Measurements from ENCODE around the gene TRIM68. TPM values are rescaled to one million over a fixed set of nuclear protein-coding genes. Genes with fewer than 3 reads are reported as not detected.
A peak's percentile ranks its signal among the peaks of the same experiment; 100 is the strongest.

The TRIM68 gene, protein sequence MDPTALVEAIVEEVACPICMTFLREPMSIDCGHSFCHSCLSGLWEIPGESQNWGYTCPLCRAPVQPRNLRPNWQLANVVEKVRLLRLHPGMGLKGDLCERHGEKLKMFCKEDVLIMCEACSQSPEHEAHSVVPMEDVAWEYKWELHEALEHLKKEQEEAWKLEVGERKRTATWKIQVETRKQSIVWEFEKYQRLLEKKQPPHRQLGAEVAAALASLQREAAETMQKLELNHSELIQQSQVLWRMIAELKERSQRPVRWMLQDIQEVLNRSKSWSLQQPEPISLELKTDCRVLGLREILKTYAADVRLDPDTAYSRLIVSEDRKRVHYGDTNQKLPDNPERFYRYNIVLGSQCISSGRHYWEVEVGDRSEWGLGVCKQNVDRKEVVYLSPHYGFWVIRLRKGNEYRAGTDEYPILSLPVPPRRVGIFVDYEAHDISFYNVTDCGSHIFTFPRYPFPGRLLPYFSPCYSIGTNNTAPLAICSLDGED
- 24.6 TPM for total RNA-seq

GRCh38 chr11:4607781-4608666, at the start of gene TRIM68:
Gene TRIM68, minus strand, starts transcription at chr11:4608231. Its CDS starts 2,727 bp downstream, at chr11:4605504.
- DNase-seq (ENCODE audit: low spot score): peak; percentile 96

DNA sequence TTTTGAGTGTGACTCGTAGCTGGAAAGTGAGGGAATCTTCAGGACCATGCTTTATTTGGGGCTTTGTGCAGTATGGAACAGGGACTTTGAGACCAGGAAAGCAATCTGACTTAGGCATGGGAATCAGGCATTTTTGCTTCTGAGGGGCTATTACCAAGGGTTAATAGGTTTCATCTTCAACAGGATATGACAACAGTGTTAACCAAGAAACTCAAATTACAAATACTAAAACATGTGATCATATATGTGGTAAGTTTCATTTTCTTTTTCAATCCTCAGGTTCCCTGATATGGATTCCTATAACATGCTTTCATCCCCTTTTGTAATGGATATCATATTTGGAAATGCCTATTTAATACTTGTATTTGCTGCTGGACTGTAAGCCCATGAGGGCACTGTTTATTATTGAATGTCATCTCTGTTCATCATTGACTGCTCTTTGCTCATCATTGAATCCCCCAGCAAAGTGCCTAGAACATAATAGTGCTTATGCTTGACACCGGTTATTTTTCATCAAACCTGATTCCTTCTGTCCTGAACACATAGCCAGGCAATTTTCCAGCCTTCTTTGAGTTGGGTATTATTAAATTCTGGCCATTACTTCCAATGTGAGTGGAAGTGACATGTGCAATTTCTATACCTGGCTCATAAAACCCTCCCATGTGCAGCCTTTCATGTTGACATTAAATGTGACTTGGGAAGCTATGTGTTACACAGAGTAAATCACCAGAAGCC, 46.8 kb upstream of the TRIM68 start:
- no peak for DNase-seq (ENCODE audit: low spot score)

- DNase-seq (ENCODE audit: low spot score): no peak
Observed at GRCh38 chr11:4647766-4648165, 39.7 kb upstream of the TRIM68 start.

DNA sequence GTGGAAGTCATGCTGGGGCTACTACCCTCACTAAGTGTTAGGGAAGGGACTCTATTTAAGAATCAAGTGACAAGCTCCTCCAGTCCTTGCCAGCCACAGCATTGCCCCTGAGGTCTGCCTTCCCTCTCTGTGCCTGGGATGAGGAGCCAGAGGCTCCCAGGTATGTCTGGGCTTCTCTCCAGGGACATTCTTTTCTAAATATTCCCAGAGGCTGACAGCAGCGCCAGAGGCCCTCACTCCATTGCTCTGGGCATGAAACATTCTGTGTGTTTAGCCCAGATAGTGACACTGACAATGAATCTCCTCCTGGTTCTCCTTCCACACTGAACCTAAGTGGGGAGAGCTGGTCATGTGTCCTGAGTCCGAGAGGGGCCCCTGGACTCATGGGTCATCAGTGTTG, 37.9 kb upstream of the TRIM68 start:
- no peak for DNase-seq (ENCODE audit: low spot score)

- no peak for DNase-seq (ENCODE audit: low spot score)
Observed at GRCh38 chr11:4644233-4644632, 36.2 kb upstream of the TRIM68 start.

- DNase-seq (ENCODE audit: low spot score): no peak
Observed at GRCh38 chr11:4643682-4644081, 35.7 kb upstream of the TRIM68 start, which contains the start of gene OR51E1. Gene OR51E1, plus strand, starts transcription at chr11:4643982. Its CDS starts 8,545 bp downstream, at chr11:4652527.

- no peak for DNase-seq (ENCODE audit: low spot score)
Observed at GRCh38 chr11:4643076-4643475, 35.0 kb upstream of the TRIM68 start.

DNA sequence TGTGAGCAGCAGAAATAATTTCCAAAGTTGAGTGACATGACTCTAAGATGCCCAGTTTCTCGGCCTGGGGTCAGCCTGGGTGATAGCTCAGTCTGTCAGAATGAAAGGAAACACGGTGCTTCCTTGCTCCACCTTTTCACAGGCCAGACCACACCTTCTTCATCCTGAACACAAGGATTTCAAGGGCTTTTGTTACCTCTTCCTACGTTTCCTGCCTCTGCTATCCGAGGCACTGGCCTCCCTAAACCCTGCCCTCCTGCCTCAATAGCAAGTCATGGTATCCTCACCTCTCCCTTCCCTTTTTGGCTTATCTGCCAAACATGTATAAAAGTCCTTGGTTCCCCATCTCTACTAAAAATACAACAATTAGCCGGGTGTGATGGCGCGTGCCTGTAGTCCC, 34.0 kb upstream of the TRIM68 start:
- no peak for DNase-seq (ENCODE audit: low spot score)

- no peak for DNase-seq (ENCODE audit: low spot score)
Observed at GRCh38 chr11:4641501-4641900, 33.5 kb upstream of the TRIM68 start.

DNA sequence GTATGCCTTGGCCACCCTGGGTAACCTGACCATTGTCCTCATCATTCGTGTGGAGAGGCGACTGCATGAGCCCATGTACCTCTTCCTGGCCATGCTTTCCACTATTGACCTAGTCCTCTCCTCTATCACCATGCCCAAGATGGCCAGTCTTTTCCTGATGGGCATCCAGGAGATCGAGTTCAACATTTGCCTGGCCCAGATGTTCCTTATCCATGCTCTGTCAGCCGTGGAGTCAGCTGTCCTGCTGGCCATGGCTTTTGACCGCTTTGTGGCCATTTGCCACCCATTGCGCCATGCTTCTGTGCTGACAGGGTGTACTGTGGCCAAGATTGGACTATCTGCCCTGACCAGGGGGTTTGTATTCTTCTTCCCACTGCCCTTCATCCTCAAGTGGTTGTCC, 31.9 kb upstream of the TRIM68 start:
- no peak for DNase-seq (ENCODE audit: low spot score)

GRCh38 chr11:4637662-4638047, 29.6 kb upstream of the TRIM68 start:
- no peak for DNase-seq (ENCODE audit: low spot score)

GRCh38 chr11:4636962-4637661, 29.1 kb upstream of the TRIM68 start, which contains the start of gene OR51D1:
Gene OR51D1, plus strand, starts transcription at chr11:4637477. Its CDS starts 2,314 bp downstream, at chr11:4639791.
- DNase-seq (ENCODE audit: low spot score): peak; percentile 68

- DNase-seq (ENCODE audit: low spot score): no peak
Observed at GRCh38 chr11:4636136-4636535, 28.1 kb upstream of the TRIM68 start.

GRCh38 chr11:4626207-4627099, 18.4 kb upstream of the TRIM68 start:
- DNase-seq (ENCODE audit: low spot score): peak; percentile 39

DNA sequence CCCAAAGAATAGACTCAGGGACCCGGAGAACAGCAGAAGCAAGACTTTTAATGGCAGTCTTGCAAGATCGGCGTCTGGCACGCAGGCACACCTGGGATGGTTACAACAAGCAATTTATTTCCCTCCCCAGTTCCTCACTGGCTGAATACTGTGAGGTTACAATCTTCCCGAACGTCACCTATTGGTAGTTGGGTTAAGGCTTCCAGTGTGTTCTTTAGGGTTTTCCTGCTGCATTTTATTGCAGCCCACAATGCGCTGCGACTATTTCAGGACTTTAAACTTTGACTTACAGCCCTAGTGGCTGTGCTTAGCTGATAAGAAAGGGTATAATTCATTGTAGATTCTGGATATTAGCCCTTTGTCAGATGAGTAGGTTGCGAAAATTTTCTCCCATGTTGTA, 11.5 kb upstream of the TRIM68 start:
- no peak for DNase-seq (ENCODE audit: low spot score)

DNA sequence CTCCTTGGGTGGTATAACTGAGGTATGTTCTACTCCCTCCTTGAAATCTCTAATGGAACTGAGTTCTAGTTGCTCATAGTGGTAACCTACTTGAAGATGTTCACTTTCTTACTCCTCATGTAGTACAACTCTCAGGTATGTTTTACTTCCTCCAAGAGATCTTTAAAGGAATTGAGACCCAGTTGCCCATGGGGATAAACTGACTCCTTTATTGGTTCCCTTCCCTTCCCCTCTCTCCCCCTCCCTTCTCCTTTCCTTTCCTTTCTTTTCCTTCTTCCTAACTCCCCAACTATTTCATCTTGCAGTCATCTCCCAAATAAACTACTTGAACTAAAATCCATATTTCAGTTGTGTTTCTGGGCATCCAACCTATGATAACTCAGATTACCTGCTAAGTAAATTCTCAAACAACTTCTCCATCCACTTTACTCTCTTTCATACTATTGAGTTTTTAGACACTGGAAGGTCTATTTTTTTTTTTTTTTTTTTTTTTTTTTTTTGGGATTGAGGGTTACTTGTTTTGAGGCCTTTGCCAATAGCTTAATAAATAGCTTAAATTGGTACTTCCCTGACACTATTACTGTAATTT, 7.9 kb upstream of the TRIM68 start:
- no peak for DNase-seq (ENCODE audit: low spot score)

DNA sequence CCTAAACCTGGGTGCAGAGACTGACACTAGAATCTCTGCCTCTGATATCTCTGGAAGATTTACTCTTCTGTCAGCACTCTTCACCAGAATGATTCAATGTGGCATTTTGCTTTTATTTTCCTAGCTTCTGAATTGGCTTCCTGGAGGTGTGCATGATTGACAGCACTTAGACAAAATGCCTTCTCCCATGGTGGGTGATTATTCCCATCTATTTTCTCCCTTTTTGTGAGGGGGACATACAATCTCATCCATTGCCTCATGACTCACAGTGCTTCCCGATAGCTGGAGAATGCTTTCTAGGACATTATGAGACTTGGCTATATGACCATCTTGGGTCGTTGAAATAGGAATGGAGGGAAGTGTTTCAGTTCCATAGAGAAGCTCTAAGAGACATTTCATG, 4.0 kb upstream of the TRIM68 start:
- no peak for DNase-seq (ENCODE audit: low spot score)

DNA sequence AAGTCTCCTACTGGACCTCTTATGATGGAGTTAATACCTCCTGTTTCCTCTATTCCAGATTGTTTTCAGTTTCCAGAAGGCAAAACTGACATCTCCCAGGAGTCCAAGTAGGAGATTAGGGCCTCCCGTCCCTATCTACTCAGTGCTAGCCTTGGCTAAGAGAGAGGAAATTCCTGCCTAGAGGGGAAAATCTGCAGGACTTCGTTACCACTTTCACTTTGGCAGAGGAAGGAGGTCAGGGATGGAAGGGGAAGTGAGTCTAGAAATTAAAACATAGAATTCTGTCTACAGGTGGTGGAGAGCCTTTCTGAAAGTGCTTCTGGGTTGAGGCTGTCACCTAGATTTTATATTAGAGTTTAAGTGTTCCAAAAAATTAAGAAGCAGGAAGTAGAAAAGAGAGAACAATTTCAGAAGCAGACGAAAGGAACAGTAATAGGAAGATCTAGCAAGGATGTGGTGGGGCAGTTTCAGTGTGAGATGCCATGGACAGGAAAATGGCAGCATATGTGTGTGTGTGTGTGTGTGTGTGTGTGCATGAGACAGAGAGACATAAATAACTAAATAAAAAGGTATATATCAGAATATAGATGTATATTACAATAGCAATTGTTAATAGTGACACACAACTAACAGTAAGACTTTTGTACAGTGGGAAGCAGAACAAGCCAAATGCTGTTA, 2.4 kb upstream of the TRIM68 start:
- no peak for DNase-seq (ENCODE audit: low spot score)

- no peak for DNase-seq (ENCODE audit: low spot score)
Observed at GRCh38 chr11:4607096-4607495, 935 bp downstream of the TRIM68 start.
